D341Med (cell line): Measurements from ENCODE around the gene MYO7A.
A peak's percentile ranks its signal among the peaks of the same experiment; 100 is the strongest.

ENCODE experiments used
- DNase-seq: peaks from one replicate; pipeline ENCODE4 v3.0.0; 2012; ENCODE audit warnings: low spot score

Gene MYO7A

DNA sequence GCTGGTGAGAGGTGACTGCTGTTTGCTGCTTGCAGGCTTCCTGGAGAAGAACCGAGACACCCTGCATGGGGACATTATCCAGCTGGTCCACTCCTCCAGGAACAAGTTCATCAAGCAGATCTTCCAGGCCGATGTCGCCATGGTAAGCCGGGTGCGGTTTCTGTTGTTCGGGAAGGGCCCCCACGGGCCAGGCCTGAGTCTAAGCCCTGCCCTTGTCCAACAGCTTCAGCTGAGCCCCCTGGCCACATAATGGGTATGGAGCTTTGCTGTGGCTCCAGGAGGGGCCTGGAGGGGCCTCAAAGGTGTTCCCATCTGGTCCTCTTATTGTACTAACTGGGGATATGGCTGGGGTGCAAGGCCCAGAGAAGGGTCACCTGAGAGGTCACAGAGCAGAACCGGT, 38.0 kb downstream of the MYO7A start:
- no peak for DNase-seq

DNA sequence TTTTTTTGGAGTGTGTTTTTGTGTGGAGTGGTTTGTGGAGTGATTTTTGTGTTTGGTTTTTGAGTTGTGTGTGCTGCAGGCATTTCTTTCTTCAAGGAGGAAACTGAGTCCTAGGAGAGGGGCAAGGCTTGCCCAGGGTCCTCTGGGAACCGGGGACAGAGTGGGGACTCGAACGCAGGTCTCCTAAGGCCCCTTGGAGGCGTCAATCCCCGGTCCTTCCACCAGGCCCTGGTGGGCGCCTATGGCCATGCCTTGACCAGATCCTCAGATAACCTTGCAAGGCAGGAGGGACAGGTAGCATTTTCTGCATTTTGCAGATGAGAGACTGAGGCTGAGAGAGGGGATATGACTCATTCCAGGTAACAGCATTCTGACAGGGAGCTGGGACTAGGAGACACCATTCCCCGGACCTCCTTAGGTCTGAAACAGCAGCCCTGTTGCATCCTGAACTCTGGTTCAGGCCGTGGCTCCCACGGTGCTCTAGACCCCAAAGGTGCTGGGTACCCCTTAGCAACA, 39.1 kb downstream of the MYO7A start:
- no peak for DNase-seq

DNA sequence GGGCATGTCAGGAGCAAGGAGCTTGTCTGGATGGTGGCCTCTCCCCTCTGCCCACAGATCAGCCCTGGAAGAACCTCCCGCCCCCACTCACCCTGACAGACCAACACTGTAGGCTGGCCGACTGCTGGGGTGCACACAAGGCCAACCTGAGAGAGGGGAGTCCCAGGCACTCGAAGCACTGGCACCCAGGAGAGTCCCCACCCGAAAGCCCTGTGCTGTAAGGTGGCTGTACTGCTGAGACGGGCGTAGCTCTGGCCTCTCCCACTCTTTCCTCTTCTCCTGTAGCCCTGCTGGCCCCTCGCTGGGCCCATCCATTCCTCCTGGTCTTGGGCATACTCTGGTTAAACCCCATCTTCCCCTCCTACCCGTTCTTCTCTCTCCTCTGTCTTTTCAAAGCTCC, 39.7 kb downstream of the MYO7A start:
- DNase-seq, result no peak

DNA sequence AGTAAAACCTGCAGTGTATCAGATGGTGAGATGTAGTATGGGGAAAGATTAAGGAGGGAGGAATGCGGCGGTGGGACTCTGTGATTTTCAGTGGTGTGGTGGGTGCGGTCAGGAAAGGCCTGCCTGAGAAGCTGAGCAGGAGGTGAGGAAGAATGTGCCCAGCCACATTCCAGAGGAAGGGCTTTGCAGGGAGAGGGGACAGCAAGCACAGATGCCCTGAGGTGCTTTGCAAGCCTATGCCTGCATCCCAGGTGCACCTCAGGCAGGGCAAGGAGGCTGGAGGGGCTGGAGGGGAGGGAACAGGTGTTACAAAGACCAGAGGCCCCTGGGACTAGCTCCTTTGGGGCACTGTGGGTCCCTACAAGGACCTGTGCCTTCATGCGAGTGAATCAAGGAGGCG, 42.1 kb downstream of the MYO7A start:
- DNase-seq, result no peak

DNA sequence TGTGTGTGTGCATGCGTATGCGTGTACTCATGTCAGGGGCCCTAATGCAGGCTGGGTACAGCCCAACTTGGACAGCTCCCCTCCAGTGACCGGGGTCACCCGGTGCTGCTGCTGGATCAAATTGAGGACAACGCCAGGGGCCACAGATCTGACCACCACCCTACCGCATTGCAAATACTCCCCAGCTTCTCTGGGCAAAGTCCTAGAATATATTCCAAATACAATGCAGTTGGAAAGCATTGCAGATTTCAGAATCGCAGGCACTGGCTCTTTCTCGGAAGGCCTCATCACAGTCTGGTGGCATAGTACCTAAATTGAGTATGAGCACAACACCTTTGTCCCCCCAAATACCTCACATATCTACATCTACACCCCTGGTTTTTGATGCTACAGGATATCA, 43.2 kb downstream of the MYO7A start:
- DNase-seq, result no peak

DNA sequence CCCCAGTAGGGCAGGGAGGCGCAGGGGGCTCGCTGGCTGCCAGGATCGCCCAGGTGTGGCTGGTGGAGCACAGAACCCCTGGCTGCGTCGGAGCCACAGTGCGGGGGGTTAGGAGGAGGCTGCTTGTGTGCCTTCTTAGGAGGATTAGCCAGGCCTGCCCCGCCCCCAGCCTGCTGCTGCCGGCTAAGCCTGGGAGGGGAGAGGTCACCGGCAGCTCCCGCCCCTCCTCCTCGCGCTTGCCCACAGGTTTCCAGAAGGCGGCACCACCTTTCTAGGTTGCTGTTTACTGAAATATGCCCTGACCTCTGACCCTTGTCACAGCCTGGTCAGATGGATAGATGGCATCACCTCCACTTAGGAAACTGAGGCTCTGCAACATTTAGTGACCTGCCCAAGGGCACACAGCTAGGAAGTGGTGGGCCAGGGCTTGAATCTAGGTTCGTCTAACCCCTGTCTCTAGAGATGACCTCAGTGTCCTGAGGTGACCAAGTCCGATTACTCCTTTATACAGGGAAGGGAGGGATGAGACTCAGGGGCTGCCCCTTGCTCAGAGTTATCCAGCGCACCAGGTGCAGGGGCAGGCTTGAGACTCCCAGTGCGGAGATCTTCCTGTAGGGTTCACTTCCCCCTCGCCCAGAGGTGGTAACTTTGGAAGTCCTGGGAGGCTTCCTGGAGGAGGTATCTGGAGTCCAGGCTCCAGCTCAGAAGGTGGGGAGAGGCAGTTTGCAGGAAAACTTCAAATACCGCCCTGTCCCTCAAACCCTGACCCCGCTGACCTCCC, 44.0 kb downstream of the MYO7A start:
- DNase-seq, result peak; percentile 77

DNA sequence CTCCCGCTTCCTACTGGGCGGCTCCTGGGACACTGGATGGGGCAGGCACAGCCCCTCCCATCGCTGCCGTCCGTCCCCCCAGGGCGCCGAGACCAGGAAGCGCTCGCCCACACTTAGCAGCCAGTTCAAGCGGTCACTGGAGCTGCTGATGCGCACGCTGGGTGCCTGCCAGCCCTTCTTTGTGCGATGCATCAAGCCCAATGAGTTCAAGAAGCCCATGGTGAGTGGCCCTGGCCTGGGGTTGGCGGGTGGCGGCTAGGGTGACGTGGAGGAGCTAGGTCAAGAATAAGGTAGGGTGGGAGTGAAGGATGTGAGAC, 44.6 kb downstream of the MYO7A start:
- no peak for DNase-seq

DNA sequence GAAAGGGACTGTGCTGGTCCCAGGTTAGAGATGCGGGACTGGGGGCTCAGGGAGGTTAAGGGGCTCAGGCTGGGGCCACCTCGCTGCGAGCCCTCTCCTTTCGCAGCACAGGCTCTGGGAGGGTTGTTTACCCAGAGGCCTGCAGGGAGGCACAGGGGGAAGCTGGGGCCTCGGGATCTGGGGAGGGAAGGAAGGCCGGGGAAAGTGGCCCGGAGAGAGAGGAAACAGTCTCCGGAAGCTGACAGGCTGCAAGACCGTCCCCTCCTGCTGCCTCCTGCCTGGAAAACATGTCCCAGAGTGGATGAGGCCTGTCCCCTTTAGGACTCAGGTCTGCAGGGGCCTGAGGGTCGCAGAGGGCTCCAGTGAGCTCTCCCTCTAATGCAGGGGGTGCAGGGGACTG, 45.4 kb downstream of the MYO7A start:
- DNase-seq, result no peak

DNA sequence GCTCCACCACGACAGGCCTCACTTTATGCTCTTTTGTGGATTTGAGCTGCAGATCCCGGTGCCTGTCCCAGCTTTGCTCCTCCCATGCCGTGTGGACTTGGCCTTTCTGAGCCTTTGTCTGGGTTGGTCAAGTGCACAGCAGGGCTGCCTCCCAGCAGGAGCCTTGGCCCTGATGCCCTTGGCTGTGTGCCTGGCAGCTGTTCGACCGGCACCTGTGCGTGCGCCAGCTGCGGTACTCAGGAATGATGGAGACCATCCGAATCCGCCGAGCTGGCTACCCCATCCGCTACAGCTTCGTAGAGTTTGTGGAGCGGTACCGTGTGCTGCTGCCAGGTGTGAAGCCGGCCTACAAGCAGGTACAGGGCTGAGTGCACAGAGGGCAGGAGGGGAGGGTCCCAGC, 46.5 kb downstream of the MYO7A start:
- DNase-seq, result no peak

DNA sequence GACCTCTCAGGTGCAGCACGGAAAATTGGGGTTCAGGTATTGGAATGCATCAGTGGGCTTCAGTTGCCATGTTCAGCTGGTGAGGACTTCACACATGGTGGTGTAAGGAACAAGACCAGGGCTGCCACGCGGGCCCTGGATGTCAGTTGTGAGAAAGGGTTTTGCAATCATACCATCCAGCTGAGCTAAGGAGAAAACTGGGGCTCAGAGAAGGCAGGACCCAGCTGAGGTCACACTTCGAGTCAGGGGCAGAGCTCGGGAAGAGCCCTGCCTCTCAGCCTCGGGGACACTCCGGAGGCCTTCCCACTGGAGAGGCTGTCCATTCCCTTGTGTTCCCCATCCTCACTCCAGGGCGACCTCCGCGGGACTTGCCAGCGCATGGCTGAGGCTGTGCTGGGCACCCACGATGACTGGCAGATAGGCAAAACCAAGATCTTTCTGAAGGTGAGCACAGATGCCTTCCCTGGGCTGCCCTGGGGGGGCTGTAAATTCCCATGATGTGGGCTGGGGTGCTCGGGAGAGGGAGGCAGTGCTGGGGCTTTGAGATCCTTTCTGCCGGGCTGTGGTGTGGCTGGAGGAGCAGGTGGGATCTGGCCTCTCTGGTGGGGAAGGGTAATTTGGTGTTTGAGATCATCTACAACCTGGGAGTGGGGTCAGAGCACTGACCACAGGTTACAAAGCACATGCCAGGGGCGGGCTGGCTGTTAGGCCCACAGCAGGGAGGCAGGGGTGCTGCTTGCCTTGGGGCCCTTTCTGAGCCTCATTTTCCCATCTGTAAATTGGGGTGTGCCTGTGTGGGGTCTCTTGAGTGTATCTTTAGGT, 47.2 kb downstream of the MYO7A start:
- DNase-seq, result no peak

DNA sequence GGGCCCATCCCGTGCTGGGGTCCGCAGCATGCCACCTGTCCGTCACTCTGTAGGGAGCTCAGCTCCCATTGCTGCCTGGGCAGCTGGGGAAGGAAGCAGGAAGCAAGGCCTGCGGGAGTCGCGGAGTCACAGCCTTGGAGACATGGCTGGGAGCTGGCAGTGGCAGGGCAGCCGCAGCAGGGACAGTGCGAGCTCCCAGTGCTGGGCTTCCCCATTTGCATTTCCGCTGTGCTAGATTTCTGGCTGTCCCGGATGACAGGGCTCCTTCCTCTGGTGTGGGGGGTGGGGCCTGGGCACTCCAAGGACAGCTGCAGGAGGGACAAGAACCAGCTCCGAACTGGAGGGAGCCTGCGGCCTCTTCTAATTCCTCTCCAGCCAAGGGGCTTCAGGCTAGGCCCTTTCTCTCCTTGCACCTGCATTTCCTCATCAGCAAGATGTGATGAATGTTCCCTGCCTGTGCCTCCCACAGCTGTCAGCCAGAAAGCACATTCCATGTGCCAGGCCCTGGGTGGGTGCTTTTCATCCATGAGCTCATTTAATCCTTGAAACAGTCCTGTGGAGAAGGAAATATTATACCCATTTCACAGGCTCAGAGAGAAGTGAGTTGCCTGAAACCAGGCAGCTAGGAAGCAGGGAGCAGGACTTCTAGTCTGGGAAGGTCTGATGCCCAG, 48.0 kb downstream of the MYO7A start:
- no peak for DNase-seq

DNA sequence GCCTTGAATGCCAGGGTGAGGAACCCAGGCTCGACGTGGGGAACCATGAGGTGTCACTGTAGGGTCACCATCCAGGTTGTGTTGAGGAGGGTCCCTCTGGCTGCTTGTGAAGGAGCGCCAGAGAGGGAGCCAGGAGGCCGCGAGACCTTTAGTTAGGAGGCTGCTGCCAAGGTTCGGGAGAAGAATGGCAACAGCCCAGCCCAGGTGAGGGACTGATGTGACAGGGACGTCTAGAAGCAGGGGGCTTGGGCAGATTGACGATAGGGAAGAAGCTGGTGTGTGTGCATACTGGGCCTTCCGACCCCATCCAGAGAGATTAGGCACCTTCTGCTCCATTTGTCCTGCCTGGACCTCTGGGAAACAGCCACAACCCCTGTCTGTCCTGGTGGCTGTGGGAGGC, 49.0 kb downstream of the MYO7A start:
- DNase-seq, result no peak

DNA sequence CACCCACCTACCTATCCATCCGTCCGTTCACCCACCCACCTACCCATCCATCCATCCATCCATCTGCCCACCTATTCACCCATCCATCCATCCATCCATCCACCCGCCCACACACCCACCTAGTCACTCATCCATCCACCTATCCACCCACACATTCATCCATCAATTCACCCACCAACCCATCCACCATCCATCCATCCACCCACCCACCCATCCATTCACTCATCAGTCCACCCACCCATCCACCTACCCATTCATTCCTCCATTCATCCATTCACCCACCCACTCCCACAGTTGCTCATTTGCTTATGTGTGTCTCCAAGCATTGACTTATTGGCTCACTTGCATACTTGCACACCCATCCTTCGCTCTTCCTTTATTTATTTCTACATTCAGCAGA, 50.1 kb downstream of the MYO7A start:
- DNase-seq, result no peak

DNA sequence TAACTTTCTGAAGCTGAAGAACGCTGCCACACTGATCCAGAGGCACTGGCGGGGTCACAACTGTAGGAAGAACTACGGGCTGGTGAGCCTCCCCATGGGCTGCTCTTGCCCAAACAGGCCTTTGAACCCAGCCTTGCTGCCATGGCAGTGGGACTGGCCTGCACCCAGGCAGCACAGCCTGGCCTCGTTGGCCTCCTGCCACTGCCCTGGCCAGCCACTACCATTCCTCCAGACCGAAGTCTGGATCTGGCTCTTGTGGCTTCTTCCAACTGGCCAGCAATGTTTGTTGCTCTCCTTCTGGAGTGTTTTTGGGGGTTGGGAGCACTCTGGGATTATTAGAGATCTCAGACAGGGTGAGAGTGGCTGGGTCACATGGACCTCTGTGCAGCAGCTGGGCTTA, 51.0 kb downstream of the MYO7A start:
- DNase-seq, result no peak

DNA sequence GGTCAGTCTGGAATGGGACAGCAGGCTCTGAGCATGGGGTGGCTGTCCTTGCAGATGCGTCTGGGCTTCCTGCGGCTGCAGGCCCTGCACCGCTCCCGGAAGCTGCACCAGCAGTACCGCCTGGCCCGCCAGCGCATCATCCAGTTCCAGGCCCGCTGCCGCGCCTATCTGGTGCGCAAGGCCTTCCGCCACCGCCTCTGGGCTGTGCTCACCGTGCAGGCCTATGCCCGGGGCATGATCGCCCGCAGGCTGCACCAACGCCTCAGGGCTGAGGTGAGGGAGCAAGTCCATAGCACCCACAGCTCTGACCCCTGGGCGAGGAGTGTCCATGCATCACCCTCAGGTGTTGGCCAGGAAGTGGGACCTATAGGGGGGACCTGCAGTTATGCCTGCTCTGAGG, 51.6 kb downstream of the MYO7A start:
- DNase-seq, result no peak

DNA sequence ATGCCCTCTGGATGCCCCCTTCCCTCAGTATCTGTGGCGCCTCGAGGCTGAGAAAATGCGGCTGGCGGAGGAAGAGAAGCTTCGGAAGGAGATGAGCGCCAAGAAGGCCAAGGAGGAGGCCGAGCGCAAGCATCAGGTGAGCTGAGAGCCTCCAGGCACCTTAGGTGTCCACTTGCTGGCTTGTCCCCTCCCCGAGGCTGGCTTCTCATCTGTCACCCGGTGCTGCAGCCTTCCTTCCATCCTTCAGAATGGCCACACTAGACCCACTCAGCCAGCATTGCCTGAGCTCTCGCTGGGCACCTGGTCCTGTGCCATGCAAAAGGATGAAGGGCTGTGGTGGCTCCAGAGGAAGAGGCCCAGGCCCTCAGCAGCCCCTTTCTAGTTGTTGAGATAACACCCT, 52.3 kb downstream of the MYO7A start:
- no peak for DNase-seq

DNA sequence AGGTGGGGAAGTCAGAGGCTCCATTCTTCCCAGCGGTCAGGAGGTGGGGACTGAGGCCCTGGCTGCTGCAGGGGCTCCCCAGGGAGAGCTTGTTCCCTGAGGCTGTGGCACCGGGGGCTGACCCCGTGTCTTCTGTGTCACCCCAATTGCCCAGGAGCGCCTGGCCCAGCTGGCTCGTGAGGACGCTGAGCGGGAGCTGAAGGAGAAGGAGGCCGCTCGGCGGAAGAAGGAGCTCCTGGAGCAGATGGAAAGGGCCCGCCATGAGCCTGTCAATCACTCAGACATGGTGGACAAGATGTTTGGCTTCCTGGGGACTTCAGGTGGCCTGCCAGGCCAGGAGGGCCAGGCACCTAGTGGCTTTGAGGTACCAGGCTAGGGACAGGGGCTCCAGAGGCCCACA, 53.2 kb downstream of the MYO7A start:
- DNase-seq, result no peak

DNA sequence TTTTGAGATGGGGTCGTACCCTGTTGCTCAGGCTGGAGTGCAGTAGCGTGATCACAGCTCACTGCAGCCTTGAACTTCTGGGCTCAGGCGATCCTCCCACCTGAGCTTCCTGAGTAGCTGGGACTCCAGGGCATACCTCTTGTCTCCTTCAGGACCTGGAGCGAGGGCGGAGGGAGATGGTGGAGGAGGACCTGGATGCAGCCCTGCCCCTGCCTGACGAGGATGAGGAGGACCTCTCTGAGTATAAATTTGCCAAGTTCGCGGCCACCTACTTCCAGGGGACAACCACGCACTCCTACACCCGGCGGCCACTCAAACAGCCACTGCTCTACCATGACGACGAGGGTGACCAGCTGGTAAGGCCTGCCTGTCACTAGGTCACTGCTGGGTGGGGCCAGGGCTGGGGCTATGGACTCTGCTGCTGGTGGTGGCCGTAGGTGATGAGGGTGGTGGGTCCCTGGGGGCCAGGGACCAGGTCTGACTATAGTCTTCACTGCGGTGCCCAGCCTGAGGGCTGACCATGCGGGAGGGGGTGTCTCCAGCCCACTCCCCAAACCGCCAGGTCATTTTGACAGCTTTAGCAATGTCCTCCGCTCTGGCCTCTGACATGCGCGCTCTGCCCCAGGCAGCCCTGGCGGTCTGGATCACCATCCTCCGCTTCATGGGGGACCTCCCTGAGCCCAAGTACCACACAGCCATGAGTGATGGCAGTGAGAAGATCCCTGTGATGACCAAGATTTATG, 53.9 kb downstream of the MYO7A start:
- DNase-seq, result no peak

DNA sequence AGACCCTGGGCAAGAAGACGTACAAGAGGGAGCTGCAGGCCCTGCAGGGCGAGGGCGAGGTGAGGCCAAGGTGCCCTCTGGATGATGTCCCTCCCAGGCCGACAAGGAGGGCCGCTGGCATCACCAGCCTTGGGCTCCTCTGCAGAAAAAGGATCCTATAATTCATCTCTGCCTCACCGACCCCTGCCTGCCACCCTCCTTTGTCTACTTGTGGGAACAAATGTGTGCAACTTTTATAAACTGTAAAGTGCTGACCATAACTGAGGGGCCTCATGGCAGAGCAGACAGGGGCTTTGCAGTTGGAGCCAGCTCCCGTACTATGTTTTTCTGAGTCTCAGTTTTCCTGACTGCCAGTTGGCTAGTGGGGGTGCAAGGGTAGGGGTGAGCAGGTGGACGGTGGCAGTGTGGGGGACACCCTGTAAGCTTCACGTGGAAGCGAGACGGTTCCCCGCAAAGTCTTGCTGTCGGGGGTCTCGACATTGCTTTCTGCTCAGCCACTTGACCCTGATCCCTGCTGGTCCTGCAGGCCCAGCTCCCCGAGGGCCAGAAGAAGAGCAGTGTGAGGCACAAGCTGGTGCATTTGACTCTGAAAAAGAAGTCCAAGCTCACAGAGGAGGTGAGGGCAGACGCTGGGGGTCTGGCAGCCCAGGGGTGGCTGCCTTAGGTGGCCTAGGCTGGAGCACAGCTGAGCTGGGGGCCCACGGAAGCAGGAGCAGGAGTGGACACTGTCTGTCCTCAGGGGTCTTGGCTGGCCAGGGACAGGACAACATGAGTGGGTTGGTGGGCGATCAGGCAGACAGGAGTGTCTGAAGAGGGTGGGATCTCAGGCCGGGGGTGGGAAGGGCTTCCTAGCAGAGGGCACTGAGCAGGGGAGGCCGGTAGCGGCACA, 54.7 kb downstream of the MYO7A start:
- DNase-seq, result no peak

DNA sequence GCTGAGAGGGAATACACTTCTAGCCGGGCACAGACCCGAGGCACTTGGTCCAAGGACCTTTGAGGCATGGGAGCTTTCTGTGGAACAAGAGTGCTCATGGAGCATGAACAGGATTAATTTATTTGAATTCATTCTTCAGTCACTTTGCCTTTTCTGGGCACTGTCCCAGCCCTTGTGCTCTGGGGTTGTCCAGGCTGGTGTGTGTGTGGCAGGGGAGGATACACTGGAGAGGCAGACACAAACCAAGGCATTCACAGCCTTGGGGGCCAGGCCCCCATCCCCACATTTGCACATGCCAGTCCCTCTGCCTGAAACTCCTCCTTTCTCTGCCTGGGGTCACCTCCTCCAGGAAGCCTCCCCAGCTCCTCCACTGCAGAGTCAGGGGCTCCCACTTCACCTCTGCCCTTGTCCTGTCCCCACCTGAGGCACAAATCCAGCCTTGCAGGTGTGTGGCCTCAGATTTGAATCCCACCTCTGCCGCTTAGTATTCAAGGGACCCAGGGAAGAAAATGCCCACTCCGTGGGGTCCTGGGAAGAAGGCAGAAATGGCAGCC, 55.5 kb downstream of the MYO7A start:
- DNase-seq, result no peak
